Ishikawa (cell line): ENCODE data around the gene EPS8.

ENCODE experiments used
- EP300 ChIP-seq: IDR thresholded peaks from 2 replicates; pipeline ENCODE4 v1.6.1; 2012; ENCODE audit warnings: borderline replicate concordance
- REST ChIP-seq: IDR thresholded peaks from 2 replicates; pipeline ENCODE4 v1.6.1; 2012; ENCODE audit warnings: low read depth, mild to moderate bottlenecking

- TF ChIP-seq EP300 (no peak), REST (no peak)
These were observed 199.7 kb downstream of the EPS8 start for GRCh38 chr12:15589328-15590032.
